K562 (cell line): Measurements from ENCODE around the gene BEST4. TPM values are rescaled to one million over a fixed set of nuclear protein-coding genes. Genes with fewer than 3 reads are reported as not detected.
"Not testable (repeated sequence)": the region's sequence is repeated elsewhere in the genome, so short reads cannot be mapped to it uniquely, and the experiment has no call there.

Experiments used
- ATAC-seq: fragments of 200-7000 bp; cut with Tn5 transposase; 3 replicates; pipeline ENCODE4 v1.9.1; 2020; ENCODE audit warnings: moderate library complexity
- BruUV-seq: library from RNA; stranded (reverse); fragments of 400-500 nt; replicated peaks from 2 replicates; lab custom pipeline; 2021; lab: Mats Ljungman, UMichigan
- CTCF ChIA-PET: fragments of 300-600 bp; formaldehyde crosslinking; extraction: SDS; loops from one replicate; lab custom pipeline; 2021; ENCODE audit warnings: low intra/inter-chr PET ratio; lab: Yijun Ruan, JAX
- POLR2A ChIA-PET: fragments of 300-600, 350-650 bp; sonication (Branson Sonifier 250); formaldehyde crosslinking; extraction: SDS; loops from one replicate; lab custom pipeline; 2021; ENCODE audit warnings: antibody characterized with exemption, inconsistent platforms; lab: Yijun Ruan, JAX
- DNase-seq, 4 experiments: peaks; one replicate each; pipeline versions ENCODE4 v3.0.0 to v3.0.0-alpha.2; 2011 to 2018; ENCODE audit warnings: low spot score in 3 of 4, mixed read lengths in 3 of 4; ENCODE audit errors: extremely low read depth in 1 of 4
- FAIRE-seq: peaks from 2 replicates; lab custom pipeline; 2011; peaks lifted over from hg19 to GRCh38; lab: Jason Lieb, UNC
- H2AFZ ChIP-seq: 2 replicates; pipeline ENCODE4 v1.6.0; 2011; ENCODE audit warnings: low read depth, low read length, control low read depth, inconsistent platforms
- H3K27ac ChIP-seq: fragments of 200-600 bp; 3 replicates; pipeline ENCODE4 v1.8.0; 2011; ENCODE audit warnings: low read depth, mild to moderate bottlenecking, control low read depth, inconsistent platforms, low read length, moderate library complexity, mixed read lengths; ENCODE audit errors: extremely low read depth
- H3K27me3 ChIP-seq, 2 experiments: fragments of 300-600 bp in 1 of 2; 2 replicates in 1 of 2; 3 replicates in 1 of 2; pipeline versions ENCODE4 v1.6.0 to v1.8.0; 2011; ENCODE audit warnings: inconsistent platforms in 2 of 2, low read length in 2 of 2, mild to moderate bottlenecking in 1 of 2, mixed read lengths in 1 of 2, moderate library complexity in 1 of 2; ENCODE audit not compliant: control insufficient read depth in 2 of 2, insufficient read depth in 2 of 2
- H3K36me3 ChIP-seq: fragments of 300-600 bp; 3 replicates; pipeline ENCODE4 v1.8.0; 2011; ENCODE audit warnings: mild to moderate bottlenecking, low read length, inconsistent platforms; ENCODE audit not compliant: control insufficient read depth, insufficient read depth
- H3K4me1 ChIP-seq, 2 experiments: fragments of 200-600 bp in 1 of 2; replicated peaks in 1 of 2; 2 replicates in 1 of 2; 3 replicates in 1 of 2; pipeline versions ENCODE4 v1.5.1 to v1.8.0; 2011; ENCODE audit warnings: inconsistent platforms in 2 of 2, low read length in 2 of 2, mild to moderate bottlenecking in 1 of 2, mixed read lengths in 1 of 2, moderate library complexity in 1 of 2; ENCODE audit not compliant: control insufficient read depth in 2 of 2, insufficient read depth in 2 of 2
- H3K4me2 ChIP-seq: 2 replicates; pipeline ENCODE4 v1.6.1; 2011; ENCODE audit warnings: low read length, control low read depth, inconsistent platforms, mixed read lengths; ENCODE audit not compliant: insufficient read depth
- H3K4me3 ChIP-seq: fragments of 200-600 bp; sonication (generic), shearing (Covaris generic); 2 replicates; pipeline ENCODE4 v1.5.1; 2016; ENCODE audit warnings: control low read depth, inconsistent platforms
- H3K79me2 ChIP-seq: fragments of 200-600 bp; 3 replicates; pipeline ENCODE4 v1.8.0; 2011; ENCODE audit warnings: low read length, inconsistent platforms; ENCODE audit not compliant: control insufficient read depth, insufficient read depth
- H3K9ac ChIP-seq, 2 experiments: 2 replicates each; pipeline versions ENCODE4 v1.6.0 to v1.6.1; 2011; ENCODE audit warnings: low read depth in 2 of 2, low read length in 2 of 2, control low read depth in 1 of 2, inconsistent platforms in 1 of 2, mild to moderate bottlenecking in 1 of 2, mixed read lengths in 1 of 2; ENCODE audit not compliant: insufficient read depth in 1 of 2
- H3K9me1 ChIP-seq: one replicate; pipeline ENCODE4 v1.6.0; 2011; ENCODE audit warnings: inconsistent platforms, mild to moderate bottlenecking, low read length, moderate library complexity; ENCODE audit not compliant: control insufficient read depth, insufficient read depth
- H3K9me3 ChIP-seq: replicated peaks from 2 replicates; pipeline ENCODE4 v1.5.1; 2011; ENCODE audit warnings: low read depth, low read length, inconsistent platforms; ENCODE audit not compliant: control insufficient read depth, insufficient read depth
- H4K20me1 ChIP-seq: replicated peaks from 2 replicates; pipeline ENCODE4 v1.6.1; 2011; ENCODE audit warnings: low read length, inconsistent platforms, mixed read lengths; ENCODE audit not compliant: control insufficient read depth, insufficient read depth
- ARHGAP35 ChIP-seq: fragments of 450-650 bp; IDR thresholded peaks from 2 replicates; pipeline ENCODE4 v1.6.1; 2018; ENCODE audit not compliant: partially characterized antibody
- IRF2 ChIP-seq: sonication (generic); formaldehyde crosslinking; IDR thresholded peaks from 2 replicates; pipeline ENCODE4 v1.8.1; 2022; ENCODE audit warnings: mild to moderate bottlenecking, missing genetic modification reagents
- SRSF9 ChIP-seq: fragments of 200-400 bp; formaldehyde crosslinking; IDR thresholded peaks from 2 replicates; pipeline ENCODE4 v1.6.1; 2017; ENCODE audit warnings: low read depth, low read length, borderline replicate concordance
- ZFPM2 ChIP-seq: fragments of 250-450 bp; sonication (Bioruptor Pico); IDR thresholded peaks from 2 replicates; pipeline ENCODE4 v1.5.1; 2022; ENCODE audit warnings: mild to moderate bottlenecking
- ZNF583 ChIP-seq: fragments of 250-450 bp; sonication (Bioruptor Pico); IDR thresholded peaks from 2 replicates; pipeline ENCODE4 v1.4.0; 2020
- WGBS: fragments of 100-300 bp; shearing (Covaris generic); methylation state at CpG from one replicate; pipeline ENCODE4 v1.1.6; 2016; ENCODE audit warnings: low coverage, mixed read lengths; ENCODE audit not compliant: insufficient coverage; ENCODE audit errors: missing lambda C conversion rate; 5-methylcytosine and 5-hydroxymethylcytosine counted together
- in situ Hi-C: fragments of 300-500 bp; cut with MboI; formaldehyde crosslinking; loops from 4 replicates; pipeline ENCODE4 v1.15.0; 2018; ENCODE audit warnings: inconsistent platforms, mixed read lengths
- intact Hi-C: fragments of 100-400 bp; cut with micrococcal nuclease; formaldehyde crosslinking; loops from 2 replicates; pipeline ENCODE4 v1.14.2; 2022
- polyA plus RNA-seq, 8 experiments: library from polyadenylated mRNA; depleted of rRNA in 4 of 8; stranded (reverse) in 5 of 8; unstranded in 3 of 8; fragments of >200 nt; fragmentation: Nextera tagmentation in 2 of 8; fragmentation: Illumina TruSeq in 1 of 8; extraction: Ambion mirVana in 2 of 8; extraction: Trizol in 1 of 8; gene quantifications; 2 replicates each; pipeline versions ENCODE4 v1.2.1 to v1.2.3, GENCODE V29; 2011 to 2014; ENCODE audit warnings: inconsistent platforms in 1 of 8, missing spikeins in 1 of 8
- total RNA-seq, 7 experiments: library from RNA; depleted of rRNA in 6 of 7; stranded (reverse); fragments of >200 nt in 6 of 7; fragmentation: Illumina TruSeq in 2 of 7; extraction: Trizol in 2 of 7; gene quantifications; 2 replicates each; pipeline versions ENCODE4 v1.2.1 to v1.2.3, GENCODE V29; 2011 to 2021; ENCODE audit warnings: low replicate concordance in 1 of 7
- TF ChIP-seq, protein P1 (sequence below): sonication (generic); formaldehyde crosslinking; IDR thresholded peaks from 2 replicates; pipeline ENCODE4 v1.8.0; 2023; ENCODE audit warnings: mild to moderate bottlenecking, missing genetic modification reagents

Gene BEST4
- total and polyA plus RNA-seq, 9 of the 15 experiments (the other 6 are each of a cell fraction or from before 2014, with no cell fraction given) = 0.07 to 0.11 TPM; not detected in 7

DNA sequence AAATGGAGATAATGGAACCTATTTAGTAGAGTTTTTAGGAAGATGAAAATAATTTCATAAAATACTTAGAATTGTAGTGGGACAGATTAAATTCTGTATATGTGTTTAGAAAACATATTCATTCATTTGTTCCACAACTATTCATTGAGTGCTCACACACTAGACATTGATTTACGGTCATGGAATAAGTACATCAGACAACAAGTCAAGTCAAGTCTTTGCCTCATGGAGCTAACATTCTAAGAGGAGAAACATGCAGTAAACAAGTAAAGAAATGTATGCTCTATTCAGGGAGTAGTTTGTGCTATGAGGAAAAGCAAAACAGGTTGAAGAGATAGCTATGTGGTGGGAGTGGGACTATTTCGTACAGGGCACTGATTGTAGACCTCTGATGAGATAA lies 29.3 kb upstream of the BEST4 start (continued):
- TF ChIP-seq, protein P1, sequence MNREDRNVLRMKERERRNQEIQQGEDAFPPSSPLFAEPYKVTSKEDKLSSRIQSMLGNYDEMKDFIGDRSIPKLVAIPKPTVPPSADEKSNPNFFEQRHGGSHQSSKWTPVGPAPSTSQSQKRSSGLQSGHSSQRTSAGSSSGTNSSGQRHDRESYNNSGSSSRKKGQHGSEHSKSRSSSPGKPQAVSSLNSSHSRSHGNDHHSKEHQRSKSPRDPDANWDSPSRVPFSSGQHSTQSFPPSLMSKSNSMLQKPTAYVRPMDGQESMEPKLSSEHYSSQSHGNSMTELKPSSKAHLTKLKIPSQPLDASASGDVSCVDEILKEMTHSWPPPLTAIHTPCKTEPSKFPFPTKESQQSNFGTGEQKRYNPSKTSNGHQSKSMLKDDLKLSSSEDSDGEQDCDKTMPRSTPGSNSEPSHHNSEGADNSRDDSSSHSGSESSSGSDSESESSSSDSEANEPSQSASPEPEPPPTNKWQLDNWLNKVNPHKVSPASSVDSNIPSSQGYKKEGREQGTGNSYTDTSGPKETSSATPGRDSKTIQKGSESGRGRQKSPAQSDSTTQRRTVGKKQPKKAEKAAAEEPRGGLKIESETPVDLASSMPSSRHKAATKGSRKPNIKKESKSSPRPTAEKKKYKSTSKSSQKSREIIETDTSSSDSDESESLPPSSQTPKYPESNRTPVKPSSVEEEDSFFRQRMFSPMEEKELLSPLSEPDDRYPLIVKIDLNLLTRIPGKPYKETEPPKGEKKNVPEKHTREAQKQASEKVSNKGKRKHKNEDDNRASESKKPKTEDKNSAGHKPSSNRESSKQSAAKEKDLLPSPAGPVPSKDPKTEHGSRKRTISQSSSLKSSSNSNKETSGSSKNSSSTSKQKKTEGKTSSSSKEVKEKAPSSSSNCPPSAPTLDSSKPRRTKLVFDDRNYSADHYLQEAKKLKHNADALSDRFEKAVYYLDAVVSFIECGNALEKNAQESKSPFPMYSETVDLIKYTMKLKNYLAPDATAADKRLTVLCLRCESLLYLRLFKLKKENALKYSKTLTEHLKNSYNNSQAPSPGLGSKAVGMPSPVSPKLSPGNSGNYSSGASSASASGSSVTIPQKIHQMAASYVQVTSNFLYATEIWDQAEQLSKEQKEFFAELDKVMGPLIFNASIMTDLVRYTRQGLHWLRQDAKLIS (CRISPR knock-in tag) = no peak
- TF ChIP-seq ZFPM2 (CRISPR knock-in tag) (no peak), ZNF583 (CRISPR knock-in tag) (no peak), ARHGAP35 (no peak), IRF2 (no peak), SRSF9 (no peak)

DNA sequence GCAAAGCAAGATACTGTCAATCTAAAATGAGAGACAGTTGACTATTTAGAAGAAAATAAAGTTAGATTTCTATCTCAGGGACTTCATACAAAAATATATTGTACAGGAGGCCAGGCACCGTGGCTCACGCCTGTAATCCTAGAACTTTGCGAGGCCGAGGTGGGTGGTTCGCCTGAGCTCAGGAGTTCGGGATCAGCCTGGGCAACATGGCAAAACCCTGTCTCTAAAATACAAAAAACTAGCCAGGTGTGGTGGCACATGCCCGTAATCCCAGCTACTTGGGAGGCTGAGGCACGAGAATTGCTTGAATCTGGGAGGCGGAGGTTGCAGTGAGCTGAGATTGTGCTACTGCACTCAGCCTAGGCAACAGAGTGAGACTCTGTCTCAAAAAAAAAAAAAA lies 28.0 kb upstream of the BEST4 start:
- H3K27ac ChIP-seq, H3K9ac ChIP-seq, BruUV-seq, H3K9me3 ChIP-seq, H4K20me1 ChIP-seq, H3K9me1 ChIP-seq, H3K4me3 ChIP-seq, H2AFZ ChIP-seq, H3K79me2 ChIP-seq, H3K36me3 ChIP-seq, ATAC-seq, H3K4me2 ChIP-seq, FAIRE-seq, H3K27me3 ChIP-seq, in situ Hi-C loops, DNase-seq: not testable (repeated sequence)
- WGBS = 73% methylated on average over 9 of the region's 9 CpGs
- CTCF ChIA-PET = interaction anchor here (0.6 kb wide), 1 partner anchor 16 kb away, joined by 3 read pairs; the partner anchor contains the start of gene PLK3
- POLR2A ChIA-PET = interaction anchor here (0.9 to 9.2 kb wide), 3 partner anchors 12 to 528 kb away, joined by 3 to 594 read pairs (median 4); partner anchors contain the start of genes BTBD19, DYNLT4, PLK3 and RNU5D-1
- peaks cover 21 to 33% of the 10 kb centered on the region in 2 experiments for H3K4me1 ChIP-seq
- intact Hi-C loops = loop anchor here (5.0 kb wide), 1 partner anchor 39 kb away; the partner anchor contains the start of gene RPS8
